Breast epithelium (tissue), 4 donors: Measurements from ENCODE around the gene ALG8. TPM values are rescaled to one million over a fixed set of nuclear protein-coding genes. Genes with fewer than 3 reads are reported as not detected.

Experiments
- DNase-seq, 2 donors: peaks; one replicate each; pipeline ENCODE4 v3.0.0-alpha.2; 2019; ENCODE audit warnings: low spot score in 2 of 2
- H3K27ac ChIP-seq, 2 donors: fragments of 200-600 bp; sonication (generic) in 1 of 2; one replicate each; pipeline ENCODE4 v1.5.1; 2016 to 2019; ENCODE audit warnings: mild to moderate bottlenecking in 1 of 2
- H3K27me3 ChIP-seq, 2 donors: fragments of 200-600 bp; sonication (generic) in 1 of 2; one replicate each; pipeline versions ENCODE4 v1.5.1 to v1.6.0; 2017 to 2019; ENCODE audit warnings: control low read depth in 1 of 2, mild to moderate bottlenecking in 1 of 2
- H3K36me3 ChIP-seq: fragments of 200-600 bp; one replicate; pipeline ENCODE4 v1.5.1; 2019
- H3K4me1 ChIP-seq, 2 donors: fragments of 200-600 bp; sonication (generic); one replicate each; pipeline ENCODE4 v1.5.1; 2016 to 2019; ENCODE audit warnings: control low read depth in 1 of 2
- H3K4me3 ChIP-seq, 3 donors: fragments of 200-600 bp; sonication (generic); 1 replicate in 2 of 3; 2 replicates in 1 of 3; pipeline ENCODE4 v1.5.1; 2016 to 2019; ENCODE audit warnings: mild to moderate bottlenecking in 3 of 3, moderate library complexity in 2 of 3
- H3K9me3 ChIP-seq, 2 donors: fragments of 200-600 bp; sonication (generic) in 1 of 2; one replicate each; pipeline ENCODE4 v1.5.1; 2016 to 2019; ENCODE audit warnings: control low read depth in 1 of 2
- POLR2A ChIP-seq: fragments of 450-650 bp; IDR thresholded peaks from one replicate; pipeline ENCODE4 v1.6.1; 2016; ENCODE audit warnings: antibody characterized with exemption, mild to moderate bottlenecking, moderate library complexity
- POLR2AphosphoS5 ChIP-seq, 3 donors: sonication (generic); formaldehyde crosslinking; IDR thresholded peaks; one replicate each; pipeline ENCODE4 v1.6.1; 2017; ENCODE audit warnings: antibody characterized with exemption in 3 of 3
- intact Hi-C: fragments of 100-400 bp; cut with DNase I; formaldehyde crosslinking; loops from one replicate; pipeline ENCODE4 v1.15.1; 2023; ENCODE audit warnings: low total_unique reads
- total RNA-seq, 3 donors: library from RNA; depleted of rRNA; stranded (reverse); fragments of >200 nt; gene quantifications; one replicate each; pipeline ENCODE4 v1.1.0, GENCODE V29; 2016
- TF ChIP-seq, protein P1 (sequence below), 3 donors: fragments of 450-650 bp; IDR thresholded peaks; one replicate each; pipeline ENCODE4 v1.5.1; 2016 to 2017; ENCODE audit warnings: antibody characterized with exemption in 3 of 3, mild to moderate bottlenecking in 3 of 3, moderate library complexity in 3 of 3

Gene ALG8
- total RNA-seq, 3 donors from 2014 or later = 25.9 to 46.8 (median 36.7) TPM

DNA sequence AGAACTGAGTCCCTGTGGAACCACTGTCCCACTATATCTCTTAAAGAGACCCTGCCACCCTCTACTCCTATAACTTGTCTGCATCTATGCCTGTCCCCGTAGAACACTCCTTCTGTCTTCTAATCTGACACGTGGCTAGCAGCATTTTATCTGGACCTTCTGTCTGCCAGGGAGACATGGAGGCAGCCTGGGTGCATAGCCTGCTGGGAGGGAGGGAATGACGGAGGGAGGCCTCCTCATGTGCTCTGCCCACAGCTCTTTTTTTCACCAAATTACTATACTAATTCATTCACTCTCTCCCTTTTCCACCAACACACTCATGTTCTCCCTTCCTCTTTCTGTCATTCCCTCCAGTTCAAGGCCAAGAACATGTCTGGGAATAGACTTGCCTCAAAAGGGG is 83.3 kb downstream of the ALG8 start:
- H3K9me3 ChIP-seq = no peaks in the 10 kb centered on the region
- no peaks in the 10 kb centered on the region for H3K36me3 ChIP-seq
- H3K4me1 ChIP-seq = peaks cover 0 to 7% of the 10 kb centered on the region in 2 donors
- DNase-seq = no peak
- TF ChIP-seq POLR2AphosphoS5 (IDR thresholded peaks at IDR 0.05) (no peak), POLR2A (no peak)
- TF ChIP-seq, protein P1, sequence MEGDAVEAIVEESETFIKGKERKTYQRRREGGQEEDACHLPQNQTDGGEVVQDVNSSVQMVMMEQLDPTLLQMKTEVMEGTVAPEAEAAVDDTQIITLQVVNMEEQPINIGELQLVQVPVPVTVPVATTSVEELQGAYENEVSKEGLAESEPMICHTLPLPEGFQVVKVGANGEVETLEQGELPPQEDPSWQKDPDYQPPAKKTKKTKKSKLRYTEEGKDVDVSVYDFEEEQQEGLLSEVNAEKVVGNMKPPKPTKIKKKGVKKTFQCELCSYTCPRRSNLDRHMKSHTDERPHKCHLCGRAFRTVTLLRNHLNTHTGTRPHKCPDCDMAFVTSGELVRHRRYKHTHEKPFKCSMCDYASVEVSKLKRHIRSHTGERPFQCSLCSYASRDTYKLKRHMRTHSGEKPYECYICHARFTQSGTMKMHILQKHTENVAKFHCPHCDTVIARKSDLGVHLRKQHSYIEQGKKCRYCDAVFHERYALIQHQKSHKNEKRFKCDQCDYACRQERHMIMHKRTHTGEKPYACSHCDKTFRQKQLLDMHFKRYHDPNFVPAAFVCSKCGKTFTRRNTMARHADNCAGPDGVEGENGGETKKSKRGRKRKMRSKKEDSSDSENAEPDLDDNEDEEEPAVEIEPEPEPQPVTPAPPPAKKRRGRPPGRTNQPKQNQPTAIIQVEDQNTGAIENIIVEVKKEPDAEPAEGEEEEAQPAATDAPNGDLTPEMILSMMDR (IDR thresholded peaks at IDR 0.05) = no peak
- H3K4me3 ChIP-seq = no peak overlapping the region
- no peak overlapping the region for H3K27ac ChIP-seq
- H3K27me3 ChIP-seq = no peaks in the 10 kb centered on the region
- intact Hi-C loops = no loop called here

DNA sequence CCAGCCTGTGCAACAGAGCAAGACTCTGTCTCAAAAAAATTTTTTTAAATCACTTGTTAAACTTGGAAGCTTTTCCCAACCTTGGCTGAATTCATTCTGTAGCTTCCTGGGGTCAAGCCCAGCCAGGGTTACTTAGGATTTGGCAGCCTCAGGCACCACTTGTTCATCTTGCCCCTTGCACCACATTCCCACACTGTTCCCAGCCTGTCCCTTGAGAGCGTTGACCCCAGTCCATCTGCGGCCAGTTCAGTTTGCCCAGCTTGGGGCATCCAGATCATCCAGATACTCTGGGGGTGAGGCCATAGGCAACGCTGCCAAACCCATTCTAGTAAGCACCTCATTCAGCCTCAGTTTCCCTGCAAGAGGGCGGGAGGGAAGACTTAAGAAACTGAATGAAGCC is 84.5 kb downstream of the ALG8 start:
- no peaks in the 10 kb centered on the region for H3K4me1 ChIP-seq
- H3K36me3 ChIP-seq = no peaks in the 10 kb centered on the region
- intact Hi-C loops = no loop called here
- H3K27me3 ChIP-seq = no peaks in the 10 kb centered on the region
- DNase-seq = no peak
- TF ChIP-seq, protein P1 (IDR thresholded peaks at IDR 0.05) = no peak
- no peak for TF ChIP-seq POLR2A
- TF ChIP-seq POLR2AphosphoS5 (IDR thresholded peaks at IDR 0.05) = no peak
- H3K27ac ChIP-seq = no peak overlapping the region
- no peak overlapping the region for H3K4me3 ChIP-seq
- H3K9me3 ChIP-seq = no peaks in the 10 kb centered on the region

DNA sequence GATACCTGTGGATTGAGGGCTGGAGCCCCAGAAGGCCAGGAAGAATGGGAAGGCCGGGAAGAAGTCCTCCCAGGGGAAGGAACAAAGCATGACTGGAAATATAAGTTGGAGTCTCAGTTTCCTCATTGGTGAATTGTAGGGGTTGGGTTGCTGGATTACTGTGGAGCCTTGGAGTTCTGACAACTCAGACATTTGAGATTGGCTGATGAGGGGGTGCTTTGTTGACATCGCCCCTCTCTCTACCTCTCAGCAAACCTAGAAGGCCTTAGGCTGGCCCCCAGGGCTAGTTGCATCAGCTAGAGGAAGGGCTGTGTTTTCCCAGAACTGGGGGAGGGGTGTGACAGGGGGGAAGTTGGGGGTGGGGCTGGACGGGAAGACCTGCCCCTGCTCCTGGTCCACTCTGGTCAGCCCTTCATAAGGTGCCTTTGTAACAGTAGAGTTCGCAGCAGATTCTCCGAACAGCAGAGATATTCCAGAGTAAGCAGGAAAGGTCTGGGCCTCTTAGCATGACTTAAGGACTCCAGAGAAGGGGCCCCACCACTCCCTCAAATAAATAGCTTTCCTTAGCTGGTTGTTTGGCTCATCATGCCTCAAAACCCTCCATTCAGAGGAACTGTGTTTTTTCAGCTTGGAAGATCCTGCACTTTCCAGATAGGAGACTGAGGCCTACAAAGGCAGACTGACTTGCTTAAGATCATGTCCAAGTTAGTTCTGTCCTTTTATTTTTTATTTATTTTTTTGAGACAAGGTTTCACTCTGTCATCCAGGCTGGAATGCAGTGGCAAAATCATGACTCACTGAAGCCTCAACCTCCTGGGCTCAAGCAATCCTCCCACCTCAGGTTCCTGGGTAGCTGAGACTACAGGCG is 88.2 kb downstream of the ALG8 start:
- H3K4me3 ChIP-seq = no peak overlapping the region
- H3K9me3 ChIP-seq = no peaks in the 10 kb centered on the region
- H3K36me3 ChIP-seq = no peaks in the 10 kb centered on the region
- TF ChIP-seq POLR2A = no peak
- TF ChIP-seq POLR2AphosphoS5 (IDR thresholded peaks at IDR 0.05) = no peak
- TF ChIP-seq, protein P1 (IDR thresholded peaks at IDR 0.05) = no peak
- DNase-seq = no peak
- no peaks in the 10 kb centered on the region for H3K4me1 ChIP-seq
- peak overlapping the region; percentile 38 to 54 for H3K27ac ChIP-seq
- no peaks in the 10 kb centered on the region for H3K27me3 ChIP-seq
- intact Hi-C loops = no loop called here

Other genes with a start within 250 kb of the ALG8 start
- gene INTS4, start 145.0 kb downstream of the ALG8 start, total RNA-seq = 10 to 100 TPM; 34.6 to 58.4 (median 47.5) TPM
- 10 to 100 TPM in 1 of 3 donors, 1 to 10 TPM in 1, under 1 TPM in 1; 0.64 to 22.4 (median 7.9) TPM for gene KCTD14, start 116.3 kb downstream of the ALG8 start, total RNA-seq
- gene THRSP, start 75.8 kb downstream of the ALG8 start, total RNA-seq = 10 to 100 TPM in 1 of 3 donors, 1 to 10 TPM in 2; 1.6 to 74.9 (median 5.7) TPM
- 100 to 1,000 TPM; 101 to 105 (median 103) TPM for gene NDUFC2, start 59.8 kb downstream of the ALG8 start, total RNA-seq
- gene KCTD21, start 49.0 kb upstream of the ALG8 start, total RNA-seq = 10 to 100 TPM in 1 of 3 donors, 1 to 10 TPM in 2; 8.5 to 13.1 (median 8.8) TPM
- 10 to 100 TPM in 2 of 3 donors, 1 to 10 TPM in 1; 5.1 to 16.1 (median 11.3) TPM for gene USP35, start 49.3 kb upstream of the ALG8 start, total RNA-seq